HT1080 (cell line): ENCODE data around the gene JUNB. TPM values are rescaled to one million over a fixed set of nuclear protein-coding genes. Genes with fewer than 3 reads are reported as not detected.
"Not testable (repeated sequence)": the region's sequence is repeated elsewhere in the genome, so short reads cannot be mapped to it uniquely, and the experiment has no call there.

Source experiments
- DNase-seq: peaks from one replicate; pipeline ENCODE4 v3.0.0-alpha.2; 2015; ENCODE audit warnings: low read depth
- total RNA-seq: library from RNA; depleted of rRNA; stranded (reverse); fragments of >200 nt; shearing (Covaris generic); gene quantifications from 2 replicates; pipeline ENCODE4 v1.2.3, GENCODE V29; 2014

JUNB gene
- total RNA-seq, 1 experiment from 2014 or later, result 38.1 TPM

DNA sequence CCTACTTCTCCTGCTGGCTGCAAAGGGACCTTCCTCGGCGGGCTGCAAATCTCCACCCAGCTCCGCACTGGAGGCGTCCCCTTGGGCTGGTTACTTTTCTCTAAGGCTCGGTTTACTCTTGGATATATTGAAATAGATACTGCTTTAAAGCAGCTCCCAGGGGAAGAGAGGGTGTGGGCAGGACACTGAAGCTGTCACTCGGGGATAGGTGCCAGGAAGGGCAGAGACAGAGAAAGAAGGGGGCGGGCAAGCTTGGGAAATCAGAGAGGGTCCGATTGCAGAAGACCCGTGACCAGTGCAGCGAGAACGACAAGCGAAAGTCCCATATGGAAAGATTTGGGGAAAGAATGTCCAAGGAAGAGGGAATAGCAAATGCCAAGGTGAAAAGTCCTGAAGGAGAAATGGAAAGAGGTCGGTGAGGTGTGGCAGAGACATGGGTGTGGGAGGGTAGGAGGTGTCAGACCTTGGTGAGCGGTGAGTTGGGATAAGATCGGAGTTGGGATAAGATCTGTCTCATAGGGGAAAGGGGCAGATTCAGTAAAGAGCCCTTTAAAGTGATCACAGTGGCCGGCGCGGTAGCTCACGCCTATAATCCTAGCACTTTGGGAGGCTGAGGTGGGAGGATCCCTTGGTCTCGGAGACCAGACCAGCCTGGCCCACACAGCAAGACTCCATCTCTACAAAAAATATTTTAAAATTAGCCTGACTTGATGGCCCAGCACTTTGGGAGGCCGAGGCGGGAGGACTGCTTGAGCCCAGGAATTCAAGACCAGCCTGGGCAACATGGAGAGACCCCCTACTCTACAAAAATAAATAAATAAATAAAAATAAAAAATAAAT lies 11.2 kb downstream of the JUNB start:
- DNase-seq, result no peak

DNA sequence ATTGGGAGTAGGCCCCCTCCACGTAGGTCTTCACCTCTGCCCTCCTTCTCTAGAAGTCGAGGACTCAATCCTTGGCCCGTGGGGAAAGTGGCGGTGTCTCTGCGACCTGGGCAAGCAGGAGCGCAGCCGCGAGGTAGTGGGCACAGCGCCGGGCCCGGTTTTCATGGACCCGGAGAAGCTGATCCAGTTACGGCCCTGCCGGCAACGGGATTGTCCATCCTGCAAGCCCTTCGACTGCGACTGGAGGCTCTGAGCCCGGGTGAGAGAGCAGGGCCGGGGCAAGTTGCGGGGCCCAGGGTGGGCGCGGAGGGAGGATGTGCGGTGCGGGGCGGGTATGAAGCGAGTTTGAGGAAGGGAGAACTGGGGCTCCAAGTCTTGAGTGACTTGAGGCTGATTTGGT lies 12.8 kb downstream of the JUNB start:
- DNase-seq, result no peak

DNA sequence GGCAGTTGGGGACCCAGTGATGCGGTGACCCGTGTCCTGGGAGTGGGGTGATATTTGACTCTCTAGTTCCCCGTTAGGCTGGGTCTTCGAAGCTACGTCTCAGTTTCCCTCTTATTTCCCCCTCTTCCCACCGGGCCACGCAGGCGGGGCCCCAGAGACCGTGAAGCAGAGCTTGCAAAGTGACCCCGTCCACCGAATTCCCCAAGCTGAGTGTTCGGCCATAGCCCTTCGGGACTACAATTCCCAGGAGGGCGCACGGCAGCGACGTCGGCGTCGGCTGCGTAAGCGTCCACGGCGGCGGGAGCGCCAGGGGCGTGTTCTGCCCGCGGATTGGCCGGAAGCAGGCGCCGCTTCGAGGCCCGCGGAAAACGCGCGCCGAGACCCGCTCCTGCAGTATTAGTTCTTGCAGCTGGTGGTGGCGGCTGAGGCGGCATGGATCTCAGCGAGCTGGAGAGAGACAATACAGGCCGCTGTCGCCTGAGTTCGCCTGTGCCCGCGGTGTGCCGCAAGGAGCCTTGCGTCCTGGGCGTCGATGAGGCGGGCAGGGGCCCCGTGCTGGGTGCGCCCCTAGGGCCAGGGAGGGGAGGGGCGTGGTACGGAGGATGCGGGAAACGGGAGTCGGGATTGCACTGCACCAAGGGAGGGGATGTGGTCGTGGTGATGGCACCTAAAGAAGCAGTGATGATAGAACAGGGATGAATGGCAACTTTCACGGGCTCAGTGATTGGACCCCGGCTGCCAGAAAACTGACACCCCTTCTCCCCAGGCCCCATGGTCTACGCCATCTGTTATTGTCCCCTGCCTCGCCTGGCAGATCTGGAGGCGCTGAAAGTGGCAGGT lies 15.2 kb downstream of the JUNB start, which contains the start of gene RNASEH2A:
TSS of gene RNASEH2A (plus strand) at position 343 of the 840 bp plus-strand sequence. CDS start at position 433, 90 bp downstream.
- peak; percentile 86 for DNase-seq

DNA sequence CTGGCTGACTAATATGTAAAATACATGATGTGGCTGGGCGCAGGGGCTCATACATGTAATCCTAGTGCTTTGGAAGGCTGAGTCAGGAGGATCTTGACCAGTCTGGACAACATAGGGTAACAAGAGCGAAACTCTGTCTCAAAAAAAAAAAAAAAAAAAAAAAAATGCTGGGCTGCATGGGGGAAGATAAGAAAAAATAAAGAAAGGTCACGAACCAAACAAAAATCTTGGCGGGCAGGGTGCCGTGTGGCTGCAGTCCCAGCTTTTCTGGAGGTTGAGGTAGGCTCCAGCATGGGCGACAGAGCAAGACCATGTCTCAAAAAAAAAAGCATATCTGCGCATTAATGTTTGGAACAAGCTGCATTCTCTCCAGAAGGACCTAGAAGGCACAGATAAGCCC lies 23.8 kb downstream of the JUNB start:
- DNase-seq, result no peak

DNA sequence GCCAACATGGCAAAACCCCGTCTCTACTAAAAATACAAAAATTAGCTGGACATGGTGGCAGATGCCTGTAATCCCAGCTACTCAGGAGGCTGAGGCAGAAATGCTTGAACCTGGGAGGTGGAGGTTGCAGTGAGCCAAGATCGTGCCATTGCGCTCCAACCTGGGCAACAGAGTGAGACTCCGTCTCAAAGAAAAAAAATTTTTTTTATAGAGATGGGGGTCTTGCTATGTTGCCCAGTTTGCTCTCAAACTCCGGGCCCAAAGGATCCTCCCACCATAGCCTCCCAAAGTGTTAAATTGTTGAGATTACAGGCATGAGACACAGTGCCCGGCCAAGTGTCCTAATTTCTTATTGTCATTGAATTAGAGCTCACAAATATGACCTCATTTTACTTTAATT lies 25.9 kb downstream of the JUNB start:
- DNase-seq, result not testable (repeated sequence)

DNA sequence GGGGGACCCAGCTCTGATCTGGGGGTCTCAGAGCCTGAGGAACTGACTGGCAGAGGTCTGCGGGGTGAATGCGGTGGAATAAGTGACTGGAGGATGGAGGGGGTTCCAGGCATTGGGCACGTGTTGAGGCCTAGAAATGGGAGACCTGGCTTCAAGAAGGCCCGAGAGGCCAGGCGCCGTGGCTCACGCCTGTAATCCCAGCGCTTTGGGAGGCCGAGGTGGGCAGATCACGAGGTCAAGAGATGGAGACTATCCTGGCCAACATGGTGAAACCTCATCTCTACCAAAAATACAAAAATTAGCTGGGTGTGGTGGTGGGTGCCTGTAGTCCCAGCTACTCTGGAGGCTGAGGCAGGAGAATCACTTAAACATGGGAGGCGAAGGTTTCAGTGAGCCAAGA lies 26.5 kb downstream of the JUNB start:
- not testable (repeated sequence) for DNase-seq

DNA sequence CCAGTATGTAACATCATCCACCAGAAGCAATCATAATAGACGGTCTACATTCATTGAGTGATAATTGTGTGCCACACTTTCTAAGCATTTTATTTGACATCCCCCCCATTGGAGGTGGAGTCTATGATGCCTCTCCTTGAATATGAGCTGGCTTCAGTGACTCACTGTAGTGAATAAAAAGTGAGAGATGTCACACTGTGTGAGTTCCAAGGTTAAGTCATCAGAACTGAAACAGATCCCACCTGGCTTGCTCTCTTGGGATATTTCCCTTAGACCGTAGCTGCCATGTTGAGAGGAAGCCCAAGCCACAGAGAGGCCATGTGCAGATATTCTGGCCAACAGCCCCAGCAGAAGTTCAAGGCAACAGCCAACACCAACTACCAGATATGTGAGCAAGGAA lies 30.5 kb downstream of the JUNB start:
- DNase-seq, result peak; percentile 56

DNA sequence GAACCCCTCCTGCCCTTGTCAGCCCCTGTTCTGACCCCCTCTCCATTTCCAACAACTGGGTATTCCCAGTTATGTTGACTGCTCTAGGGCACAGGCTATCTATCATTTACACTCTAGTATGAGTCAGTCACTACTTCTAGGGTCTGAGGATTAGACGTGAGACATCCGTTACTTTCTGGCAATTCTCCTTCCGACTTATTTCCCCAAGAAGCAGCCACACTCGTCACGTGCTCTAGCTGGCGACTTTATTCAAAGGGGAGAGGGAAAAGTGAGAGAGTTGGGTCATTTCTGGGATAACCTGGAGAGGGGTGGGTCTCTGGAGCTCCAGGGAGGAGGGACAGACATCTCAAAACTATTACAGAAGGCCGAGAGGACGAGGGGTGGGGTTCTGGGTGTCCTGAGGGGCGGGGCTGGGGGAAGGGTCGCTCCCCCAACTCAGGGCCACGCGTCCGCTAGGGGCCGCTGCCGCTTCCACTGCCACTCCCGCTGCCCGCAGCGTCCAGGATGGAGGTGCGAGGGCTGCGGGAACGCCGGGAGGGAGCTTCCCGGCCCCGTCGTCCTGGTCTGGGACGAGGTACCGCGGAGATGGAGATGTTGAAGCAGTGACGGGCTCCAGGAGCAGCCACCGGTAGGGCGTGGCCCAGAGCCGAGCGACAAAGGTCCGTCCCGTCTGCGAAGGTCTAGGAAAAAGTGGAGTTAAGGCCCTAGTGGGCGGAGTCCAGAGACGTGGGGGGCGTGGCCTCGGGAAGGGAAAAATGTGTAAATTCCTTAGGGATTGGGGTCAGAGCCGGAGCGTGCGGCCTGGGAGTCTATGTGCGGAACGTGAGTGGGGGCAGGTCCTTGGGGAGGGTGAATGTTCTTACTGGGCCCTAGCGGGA lies 34.2 kb downstream of the JUNB start:
- DNase-seq, result no peak

DNA sequence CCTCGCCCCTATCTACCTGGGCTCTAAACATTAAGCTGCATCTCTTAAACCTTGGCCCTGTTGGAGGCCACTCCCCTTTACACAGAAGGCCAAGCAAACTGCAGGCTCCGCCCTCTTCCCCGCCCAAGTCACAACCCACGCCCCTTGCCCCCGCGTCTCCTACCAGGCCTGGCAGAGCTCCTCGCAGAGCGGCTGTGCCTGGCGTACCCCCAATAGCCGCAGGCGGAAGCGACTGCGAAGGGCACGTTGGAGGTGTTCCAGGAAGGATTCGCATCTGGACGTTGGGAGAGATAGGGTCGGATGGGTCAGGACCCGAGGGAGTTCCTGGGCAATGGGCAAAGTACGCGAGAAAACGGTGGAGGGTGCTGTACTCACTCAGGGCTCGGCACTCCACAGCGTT lies 37.2 kb downstream of the JUNB start:
- DNase-seq, result no peak

DNA sequence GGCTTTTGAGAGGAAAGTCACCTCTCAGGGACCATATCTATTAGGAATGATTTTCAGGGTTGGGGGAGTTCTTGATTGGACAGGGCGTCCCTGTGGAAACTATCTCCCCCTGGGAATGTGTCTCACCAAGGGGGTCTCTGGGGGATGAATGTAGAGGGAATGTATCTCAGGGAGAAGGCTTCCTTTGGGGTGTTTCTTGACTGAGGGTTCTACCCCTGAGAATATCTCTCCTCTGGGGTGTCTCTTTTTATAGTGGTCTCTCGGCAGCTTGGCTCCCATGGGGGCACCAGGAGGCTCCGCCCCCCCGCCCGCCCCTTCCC lies 42.1 kb downstream of the JUNB start:
- DNase-seq, result no peak

DNA sequence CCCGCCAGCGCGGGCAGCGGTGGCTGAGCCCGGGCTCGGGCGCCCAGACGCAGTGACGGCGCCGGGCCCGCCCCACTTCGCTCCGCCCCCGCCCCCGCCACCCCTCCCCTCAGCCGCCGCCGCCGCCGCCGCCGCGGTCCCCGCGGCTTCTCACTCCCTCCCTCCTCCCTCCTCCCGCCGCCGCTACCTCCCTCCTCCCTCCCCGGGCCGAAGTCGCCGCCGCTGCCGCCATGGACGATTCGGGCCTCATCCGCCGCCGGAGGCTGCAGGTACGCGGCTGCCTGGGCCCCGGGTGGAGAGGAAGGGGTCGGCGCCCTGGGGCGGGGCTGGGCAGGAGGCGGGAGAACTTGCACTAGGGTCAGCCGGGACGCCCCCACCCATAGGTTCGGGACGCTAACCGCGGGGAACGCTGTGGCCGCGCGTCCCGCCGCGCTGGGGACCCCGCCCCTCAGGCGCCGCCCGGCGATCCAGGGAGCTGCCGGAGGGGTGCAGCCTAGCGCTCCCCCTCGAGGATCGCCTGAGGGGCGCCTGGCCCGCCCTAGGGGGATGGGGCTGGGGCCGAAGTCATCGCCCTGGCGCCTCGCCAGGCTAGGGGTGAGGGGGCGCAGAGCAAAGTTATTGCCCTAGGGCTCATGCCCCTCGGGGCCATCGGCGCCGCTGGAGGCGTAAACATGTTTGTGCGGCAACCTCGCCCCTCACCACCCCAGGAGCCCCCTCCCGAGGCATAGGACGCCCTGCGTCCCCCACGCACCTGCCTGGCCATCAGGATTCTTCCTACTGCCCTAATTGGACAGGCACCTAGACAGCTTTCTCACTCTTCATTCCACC lies 42.7 kb downstream of the JUNB start:
- no peak for DNase-seq

DNA sequence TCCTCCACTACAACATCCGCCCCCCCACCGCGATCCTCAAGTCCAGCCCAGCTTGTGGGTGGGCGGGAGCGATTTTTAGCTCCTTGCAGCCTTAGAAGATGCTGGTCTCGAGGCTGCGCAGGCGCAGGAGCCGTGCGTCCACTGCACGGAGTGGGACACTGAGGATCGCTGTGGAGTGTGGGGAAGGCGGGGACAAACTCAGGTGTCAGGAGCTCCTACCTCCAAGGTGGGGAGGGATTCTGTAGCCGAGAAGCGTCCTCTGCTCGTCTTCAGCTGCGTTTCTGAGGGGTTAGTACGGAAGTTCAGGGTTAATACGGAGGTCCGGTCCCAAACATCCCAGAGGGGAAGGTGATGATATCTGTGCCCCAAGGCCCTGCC lies 43.3 kb downstream of the JUNB start, which contains the start of gene RTBDN:
TSS of gene RTBDN (minus strand) at position 14 of the 378 bp plus-strand sequence. CDS start 4,600 bp downstream, outside the sequence.
- DNase-seq, result no peak

DNA sequence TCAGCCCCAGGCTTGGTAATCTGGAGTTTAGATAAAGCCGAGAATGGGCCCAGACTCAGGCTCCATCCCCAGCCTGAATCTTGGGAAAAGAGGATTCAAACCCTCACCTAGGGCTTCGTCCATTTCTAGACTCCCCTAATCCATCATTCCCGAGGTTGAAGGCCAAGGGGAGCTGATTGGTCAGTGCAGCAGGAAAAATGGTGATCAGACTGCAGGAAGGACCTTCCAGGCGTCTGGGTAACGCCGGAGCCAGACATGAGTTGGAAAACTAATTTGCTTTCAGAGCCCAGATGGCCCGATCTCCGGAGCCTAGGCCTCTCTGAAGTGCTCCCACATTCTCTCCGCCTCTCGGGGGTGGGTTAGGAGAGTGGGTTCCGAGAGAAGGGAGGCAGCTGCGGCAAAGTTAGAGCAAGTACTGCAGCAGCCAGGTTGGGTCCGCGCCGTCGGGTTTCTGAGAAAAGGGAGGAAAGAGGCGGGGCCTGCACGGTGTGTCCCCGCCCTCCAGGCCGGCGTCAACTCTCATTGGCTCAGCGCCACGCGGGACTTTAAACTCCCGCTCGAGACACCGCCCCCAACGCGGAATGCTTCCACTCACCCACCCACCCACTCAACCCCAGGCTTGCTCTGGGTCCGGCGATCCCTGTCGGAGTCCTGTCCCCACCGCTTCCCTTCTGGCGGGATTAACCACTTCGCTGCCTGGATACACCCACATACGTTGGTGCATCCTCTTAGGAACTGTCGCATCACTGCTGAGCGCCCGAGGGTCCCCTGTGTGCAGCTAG lies 43.9 kb downstream of the JUNB start:
- DNase-seq, result no peak

DNA sequence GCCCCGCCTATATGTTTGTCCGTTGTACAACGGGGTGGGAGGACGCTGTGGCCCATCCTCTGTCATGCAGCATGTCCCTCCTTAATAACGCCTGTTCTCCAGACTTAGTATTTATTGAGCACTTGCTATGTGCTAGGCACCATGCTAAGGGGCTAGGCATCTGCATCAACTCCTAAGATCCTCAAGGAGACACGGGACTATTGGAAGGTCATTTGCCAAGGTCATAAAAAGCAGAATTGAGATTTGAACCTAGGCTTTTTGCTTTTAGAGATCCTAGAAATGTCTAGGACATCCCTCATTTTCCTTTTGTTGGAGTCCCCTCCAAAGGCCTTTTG lies 45.2 kb downstream of the JUNB start:
- DNase-seq, result no peak

DNA sequence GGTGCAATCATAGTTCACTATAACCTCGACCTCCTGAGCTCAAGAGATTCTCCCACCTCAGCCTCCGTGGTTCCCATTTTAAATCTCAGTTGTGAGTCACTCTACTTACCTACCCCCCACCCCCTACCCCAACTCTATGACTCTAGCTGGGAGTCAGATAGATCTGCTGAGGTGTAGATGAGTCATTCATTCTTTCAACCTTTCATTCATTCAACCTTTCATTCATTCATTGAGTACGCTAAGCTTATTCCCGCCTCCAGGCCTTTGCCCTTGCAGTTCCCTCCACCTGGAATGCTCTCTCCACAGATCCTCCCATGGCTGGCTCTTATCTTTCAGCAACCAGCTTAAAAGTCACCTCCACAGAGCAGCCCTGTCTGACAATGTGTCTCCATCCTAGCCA lies 45.9 kb downstream of the JUNB start:
- DNase-seq, result peak; percentile 55

DNA sequence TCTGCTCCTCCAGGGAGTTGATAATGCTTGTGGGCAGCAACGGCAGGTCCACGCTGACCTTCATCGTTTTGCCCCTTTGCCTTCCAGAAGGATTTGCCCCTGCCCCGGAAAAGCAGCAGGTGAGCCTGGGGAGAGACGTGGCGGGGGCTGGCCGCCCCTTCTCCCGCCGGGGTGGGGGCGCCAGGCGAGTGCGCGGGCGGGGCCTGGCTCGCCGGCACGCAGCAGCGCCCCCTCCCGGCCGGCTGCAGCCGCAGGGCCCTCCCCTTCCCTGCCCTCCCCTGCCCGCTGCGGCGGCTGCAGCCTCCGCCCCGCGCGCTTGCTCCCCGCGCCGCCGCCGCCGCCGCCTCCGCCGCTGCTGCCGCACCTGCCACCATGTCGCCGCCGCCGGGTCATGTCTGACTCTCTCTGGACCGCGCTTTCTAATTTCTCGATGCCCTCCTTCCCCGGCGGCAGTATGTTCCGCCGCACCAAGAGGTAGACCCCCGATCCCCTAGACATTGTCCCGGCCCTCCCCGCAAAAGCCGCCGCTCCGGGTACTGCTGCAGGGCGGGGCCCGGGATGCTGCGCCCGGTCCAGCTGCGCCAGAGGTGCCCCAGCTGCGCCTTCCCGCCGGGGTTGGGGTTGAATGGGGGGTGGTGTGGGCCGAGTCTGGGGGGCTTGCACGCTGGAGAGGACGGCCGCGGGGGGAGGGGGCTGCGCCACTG lies 47.0 kb downstream of the JUNB start, which contains the start of gene MAST1:
TSS of gene MAST1 (plus strand) at position 334 of the 704 bp plus-strand sequence. CDS start at position 392, 58 bp downstream.
- DNase-seq, result no peak

DNA sequence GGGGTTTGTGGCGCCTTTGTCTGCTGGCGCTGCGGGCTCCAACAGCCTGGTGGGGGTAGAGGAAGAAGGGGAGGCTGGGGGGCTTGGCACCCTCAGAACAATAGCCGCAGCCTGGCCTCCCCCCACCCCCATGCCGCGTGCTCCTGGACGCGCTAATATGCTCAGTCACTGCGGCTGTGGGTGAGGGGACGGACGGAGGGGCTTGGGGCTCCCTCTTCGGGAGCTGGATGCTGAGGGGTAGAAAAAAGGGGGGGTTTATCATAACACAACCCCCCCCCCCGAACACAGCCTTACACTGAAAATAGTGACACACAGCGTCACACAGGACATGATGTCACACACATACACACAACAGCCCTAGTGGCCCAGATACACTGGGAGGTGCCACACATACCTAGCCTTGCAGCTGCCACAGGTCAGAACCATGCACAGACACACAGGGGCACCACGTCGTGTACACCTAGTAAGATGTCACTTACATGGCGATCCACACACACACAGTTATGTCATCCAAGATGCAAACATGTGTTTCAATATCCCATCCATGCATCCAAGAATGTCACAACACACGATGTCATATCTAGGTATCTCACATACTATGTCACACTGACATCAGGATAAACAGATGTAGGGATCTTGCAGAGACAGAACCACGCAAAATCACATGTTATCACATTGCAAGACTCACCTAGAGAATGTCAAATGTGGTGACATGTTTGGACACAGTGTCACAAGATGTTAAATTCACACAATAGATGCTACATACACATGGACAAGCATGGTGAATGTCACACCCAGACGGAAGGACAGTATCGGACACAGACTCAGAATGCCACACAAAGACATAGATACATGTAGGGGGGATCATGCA lies 47.8 kb downstream of the JUNB start:
- DNase-seq, result no peak
